Ovary (tissue), 9 donors: ENCODE measurements around the gene MEF2B. TPM values are rescaled to one million over a fixed set of nuclear protein-coding genes. Genes with fewer than 3 reads are reported as not detected.

ENCODE experiments used
- DNase-seq, 5 donors: peaks; one replicate each; pipeline ENCODE4 v3.0.0-alpha.2; 2019 to 2020
- H3K27ac ChIP-seq, 2 donors: fragments of 200-600 bp; one replicate each; pipeline versions ENCODE4 v1.5.1 to v1.8.0; 2019 to 2022
- H3K27me3 ChIP-seq: fragments of 200-600 bp; one replicate; pipeline ENCODE4 v1.8.0; 2022
- H3K36me3 ChIP-seq: fragments of 200-600 bp; sonication (generic); one replicate; pipeline ENCODE4 v1.5.1; 2019
- H3K4me1 ChIP-seq: one replicate; pipeline ENCODE4 v1.8.1; 2013; ENCODE audit warnings: mild to moderate bottlenecking, moderate library complexity; ENCODE audit not compliant: insufficient read depth
- H3K4me3 ChIP-seq: fragments of 200-600 bp; sonication (generic); one replicate; pipeline ENCODE4 v1.5.1; 2017
- H3K9me3 ChIP-seq, 2 donors: fragments of 200-600 bp in 1 of 2; sonication (generic) in 1 of 2; one replicate each; pipeline versions ENCODE4 v1.5.1 to v1.8.1; 2013 to 2019; ENCODE audit warnings: mild to moderate bottlenecking in 1 of 2, moderate library complexity in 1 of 2
- EP300 ChIP-seq: sonication (generic); formaldehyde crosslinking; IDR thresholded peaks from one replicate; pipeline ENCODE4 v1.6.1; 2017; ENCODE audit warnings: antibody characterized with exemption
- POLR2A ChIP-seq: fragments of 450-650 bp; IDR thresholded peaks from one replicate; pipeline ENCODE4 v1.6.1; 2017; ENCODE audit warnings: antibody characterized with exemption, mild to moderate bottlenecking, moderate library complexity
- WGBS, 3 donors: extraction: QIAGEN DNeasy Blood & Tissue Kit in 1 of 3; methylation state at CpG; one replicate each; pipeline versions ENCODE4 v1.1.5 to v1.1.7; 2013 to 2017; 5-methylcytosine and 5-hydroxymethylcytosine counted together
- intact Hi-C, 4 donors: fragments of 100-400 bp; cut with DNase I; formaldehyde crosslinking; loops; one replicate each; pipeline versions ENCODE4 v1.11.0 to v1.15.1; 2022 to 2023
- polyA plus RNA-seq, 2 donors: library from polyadenylated mRNA; stranded (reverse); fragments of 200-250 nt in 1 of 2; fragments of 350-450 nt in 1 of 2; fragmentation: Illumina TruSeq in 1 of 2; extraction: RNeasy Lipid Tissue Mini Kit (QIAGEN cat#74804) in 1 of 2; gene quantifications; one replicate each; pipeline ENCODE4 v1.2.3, GENCODE V29; 2013 to 2014
- total RNA-seq, 7 donors: library from RNA; depleted of rRNA in 2 of 7; stranded (reverse); fragments of >200 nt in 2 of 7; fragmentation: NEBNext Ultra II Directional in 3 of 7; extraction: Animal tissue kit (Norgen Biotek cat#: 25700) in 3 of 7; gene quantifications; one replicate each; pipeline versions ENCODE4 v1.1.0 to v1.2.4, GENCODE V29; 2016 to 2023
- TF ChIP-seq, protein P1 (sequence below), 3 donors: fragments of 450-650 bp in 2 of 3; fragments of 200-600 bp in 1 of 3; IDR thresholded peaks; one replicate each; pipeline versions ENCODE4 v1.5.1 to v1.8.0; 2016 to 2022; ENCODE audit warnings: antibody characterized with exemption in 3 of 3, mild to moderate bottlenecking in 1 of 3
- donor health status: DM: no; HTN: no; CAD: no; lungs with moderate emphysema.
- donor health status: DM: no; HTN: no; CAD: no.
- donor health status: Bipolar disorder and iron deficiency.
- donor health status: DM: yes; HTN: yes; CAD: no.
- donor health status: DM: no; HTN: no; CAD: no.
- donor health status: DM: yes; HTN: yes; CAD: no.

Gene MEF2B
- total and polyA plus RNA-seq, 9 donors = 0.35 to 3.6 (median 1.4) TPM; not detected in 1

DNA sequence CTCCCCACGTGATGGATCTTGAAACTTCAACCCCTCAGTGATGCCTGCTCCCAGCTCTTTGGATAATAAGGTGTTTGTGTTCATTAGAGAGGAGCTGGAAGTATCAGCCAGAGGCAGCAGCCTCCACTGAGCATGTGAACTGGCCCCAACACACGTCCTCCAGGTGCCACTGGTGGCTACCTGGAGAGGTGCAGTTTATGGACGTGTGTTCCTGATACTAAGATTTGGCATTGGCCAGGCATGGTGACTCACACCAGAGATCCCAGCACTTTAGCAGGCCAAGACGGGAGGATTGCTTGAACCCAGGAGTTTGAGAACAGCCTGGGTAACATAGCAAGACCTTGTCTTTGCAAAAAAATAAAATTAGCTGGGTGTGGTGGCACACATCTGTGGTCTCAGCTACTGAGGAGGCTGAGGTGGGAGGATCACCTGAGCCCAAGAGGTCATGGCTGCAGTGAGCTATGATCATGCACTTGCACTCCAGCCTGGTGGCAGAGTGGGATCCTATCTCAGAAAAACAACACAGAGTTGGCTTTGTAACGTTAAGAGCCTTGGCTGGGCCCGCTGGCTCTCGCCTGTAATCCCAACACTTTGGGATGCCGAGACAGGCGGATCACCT is 71.9 kb downstream of the MEF2B start:
- Histone ChIP-seq H3K9me3 (no peaks in the 10 kb centered on the region), H3K27ac (no peak overlapping the region), H3K27me3 (no peaks in the 10 kb centered on the region), H3K4me1 (peaks cover 4% of the 10 kb centered on the region), H3K36me3 (no peaks in the 10 kb centered on the region), H3K4me3 (no peak overlapping the region)
- DNase-seq = no peak
- TF ChIP-seq, protein P1, sequence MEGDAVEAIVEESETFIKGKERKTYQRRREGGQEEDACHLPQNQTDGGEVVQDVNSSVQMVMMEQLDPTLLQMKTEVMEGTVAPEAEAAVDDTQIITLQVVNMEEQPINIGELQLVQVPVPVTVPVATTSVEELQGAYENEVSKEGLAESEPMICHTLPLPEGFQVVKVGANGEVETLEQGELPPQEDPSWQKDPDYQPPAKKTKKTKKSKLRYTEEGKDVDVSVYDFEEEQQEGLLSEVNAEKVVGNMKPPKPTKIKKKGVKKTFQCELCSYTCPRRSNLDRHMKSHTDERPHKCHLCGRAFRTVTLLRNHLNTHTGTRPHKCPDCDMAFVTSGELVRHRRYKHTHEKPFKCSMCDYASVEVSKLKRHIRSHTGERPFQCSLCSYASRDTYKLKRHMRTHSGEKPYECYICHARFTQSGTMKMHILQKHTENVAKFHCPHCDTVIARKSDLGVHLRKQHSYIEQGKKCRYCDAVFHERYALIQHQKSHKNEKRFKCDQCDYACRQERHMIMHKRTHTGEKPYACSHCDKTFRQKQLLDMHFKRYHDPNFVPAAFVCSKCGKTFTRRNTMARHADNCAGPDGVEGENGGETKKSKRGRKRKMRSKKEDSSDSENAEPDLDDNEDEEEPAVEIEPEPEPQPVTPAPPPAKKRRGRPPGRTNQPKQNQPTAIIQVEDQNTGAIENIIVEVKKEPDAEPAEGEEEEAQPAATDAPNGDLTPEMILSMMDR (IDR thresholded peaks at IDR 0.05) = no peak
- intact Hi-C loops = no loop called here
- WGBS, 3 donors = 82 to 86% (median 85%) methylated on average over 9 of the region's 9 CpGs

DNA sequence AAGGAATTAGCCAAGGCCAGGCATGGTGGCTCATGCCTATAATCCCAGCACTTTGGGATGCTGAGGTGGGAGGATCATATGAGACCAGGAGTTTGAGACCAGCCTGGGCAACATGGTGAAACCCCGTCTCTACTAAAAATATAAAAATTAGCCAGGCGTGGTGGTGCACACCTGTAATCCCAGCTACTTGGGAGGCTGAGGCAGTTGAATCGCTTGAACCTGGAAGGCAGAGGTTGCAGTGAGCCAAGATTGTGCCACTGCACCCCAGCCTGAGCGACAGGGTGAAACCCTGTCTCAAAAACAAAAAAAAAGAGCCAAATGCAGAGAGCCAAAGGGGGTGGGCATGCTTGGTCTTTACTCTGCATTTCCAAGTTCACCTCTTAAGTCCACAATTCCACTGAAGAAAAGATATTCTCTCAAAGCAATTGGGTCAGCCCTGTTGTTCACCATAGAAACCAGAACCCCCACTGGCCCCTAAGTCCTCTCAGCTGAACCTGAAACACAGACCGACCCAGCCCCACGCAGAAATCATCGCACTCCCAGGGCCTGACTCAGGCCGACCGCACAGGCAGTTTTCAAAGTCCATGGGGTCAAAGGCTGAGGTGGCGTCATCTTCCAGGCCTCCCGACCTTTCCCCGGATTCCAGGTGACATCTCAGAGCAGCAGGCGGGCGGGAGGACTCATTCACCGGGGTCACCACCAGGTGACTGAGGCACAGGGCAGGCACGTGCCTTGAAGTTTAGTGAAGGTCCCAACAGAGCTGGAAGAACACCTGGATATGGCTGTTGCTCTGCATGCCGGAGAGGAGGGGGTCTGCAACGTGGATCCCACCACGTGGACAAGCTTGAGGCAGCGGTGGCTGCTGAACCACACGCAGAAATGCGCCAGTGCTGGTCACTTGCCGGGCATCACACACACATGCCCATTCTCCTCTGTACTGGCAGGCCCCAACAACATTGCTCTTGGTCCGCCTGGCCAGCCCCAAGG is 73.1 kb downstream of the MEF2B start:
- Histone ChIP-seq H3K27me3 (no peaks in the 10 kb centered on the region), H3K27ac (no peak overlapping the region), H3K4me1 (peaks cover 4% of the 10 kb centered on the region), H3K4me3 (no peak overlapping the region), H3K9me3 (no peaks in the 10 kb centered on the region), H3K36me3 (no peaks in the 10 kb centered on the region)
- DNase-seq = no peak
- intact Hi-C loops = no loop called here
- TF ChIP-seq EP300 (no peak), POLR2A (no peak)
- TF ChIP-seq, protein P1 (IDR thresholded peaks at IDR 0.05) = no peak
- 90 to 95% (median 91%) methylated on average over 24 of the region's 24 CpGs for WGBS, 3 donors

DNA sequence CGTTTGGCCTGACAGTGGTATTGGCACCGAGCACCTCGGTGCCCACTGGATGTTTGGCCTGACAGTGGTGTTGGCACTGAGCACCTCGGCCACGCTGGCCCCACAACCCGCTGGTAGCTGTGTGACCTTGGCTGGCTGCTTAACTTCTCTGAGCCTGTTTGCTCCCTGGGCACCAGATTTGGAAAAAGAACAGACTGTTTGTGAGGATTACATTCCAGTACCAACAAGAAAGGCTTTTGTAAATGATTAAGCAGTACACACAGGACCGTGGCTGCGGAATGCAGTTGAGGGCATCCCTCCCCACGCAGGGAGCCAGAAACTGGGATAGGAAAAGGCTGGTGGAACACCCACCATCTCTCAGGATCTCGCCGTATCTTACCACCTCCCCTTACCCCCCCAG is 74.4 kb downstream of the MEF2B start:
- H3K9me3 ChIP-seq = no peaks in the 10 kb centered on the region
- peak overlapping the region in 1 of 2 donors; percentile 41 for H3K27ac ChIP-seq
- no peak overlapping the region for H3K4me3 ChIP-seq
- DNase-seq = no peak
- no peaks in the 10 kb centered on the region for H3K27me3 ChIP-seq
- intact Hi-C loops = no loop called here
- H3K36me3 ChIP-seq = no peaks in the 10 kb centered on the region
- WGBS, 3 donors = 56 to 68% (median 64%) methylated on average over 11 of the region's 11 CpGs
- H3K4me1 ChIP-seq = peaks cover 4% of the 10 kb centered on the region
- TF ChIP-seq POLR2A (no peak), EP300 (no peak)
- TF ChIP-seq, protein P1 (IDR thresholded peaks at IDR 0.05) = no peak

Other genes starting within 250 kb of the MEF2B start
- 10 to 100 TPM; 15.1 to 29.2 (median 18.6) TPM for gene HOMER3, start 229.0 kb downstream of the MEF2B start, total RNA-seq
- gene HOMER3, start 229.0 kb downstream of the MEF2B start, polyA plus RNA-seq = 10 to 100 TPM in 1 of 2 donors, 1 to 10 TPM in 1; 7.8 to 28.4 TPM
- gene SUGP2, start 136.7 kb downstream of the MEF2B start, total RNA-seq = 10 to 100 TPM; 29.1 to 81.9 (median 57.0) TPM
- 10 to 100 TPM; 27.0 to 37.1 TPM for gene SUGP2, start 136.7 kb downstream of the MEF2B start, polyA plus RNA-seq
- gene ARMC6, start 136.7 kb downstream of the MEF2B start, total RNA-seq = 10 to 100 TPM; 11.2 to 27.5 (median 14.8) TPM
- gene ARMC6, start 136.7 kb downstream of the MEF2B start, polyA plus RNA-seq = 10 to 100 TPM in 1 of 2 donors, 1 to 10 TPM in 1; 7.0 to 14.6 TPM
- 10 to 100 TPM in 6 of 7 donors, 1 to 10 TPM in 1; 9.5 to 34.3 (median 23.2) TPM for gene SLC25A42, start 106.3 kb downstream of the MEF2B start, total RNA-seq
- 10 to 100 TPM in 1 of 2 donors, 1 to 10 TPM in 1; 6.5 to 18.8 TPM for gene SLC25A42, start 106.3 kb downstream of the MEF2B start, polyA plus RNA-seq
- gene TMEM161A, start 31.8 kb downstream of the MEF2B start, total RNA-seq = 10 to 100 TPM; 15.9 to 33.9 (median 23.9) TPM
- 10 to 100 TPM in 1 of 2 donors, 1 to 10 TPM in 1; 3.2 to 28.1 TPM for gene TMEM161A, start 31.8 kb downstream of the MEF2B start, polyA plus RNA-seq
- 10 to 100 TPM in 6 of 7 donors, 1 to 10 TPM in 1; 5.4 to 19.0 (median 16.6) TPM for gene BORCS8, start 21.9 kb upstream of the MEF2B start, total RNA-seq
- 10 to 100 TPM in 1 of 2 donors, 1 to 10 TPM in 1; 5.7 to 13.1 TPM for gene BORCS8, start 21.9 kb upstream of the MEF2B start, polyA plus RNA-seq
- gene RFXANK, start 22.0 kb upstream of the MEF2B start, total RNA-seq = 10 to 100 TPM; 40.4 to 67.2 (median 58.4) TPM
- gene RFXANK, start 22.0 kb upstream of the MEF2B start, polyA plus RNA-seq = 10 to 100 TPM in 1 of 2 donors, 1 to 10 TPM in 1; 9.7 to 59.2 TPM
- 10 to 100 TPM; 12.5 to 24.4 (median 14.9) TPM for gene NR2C2AP, start 33.2 kb upstream of the MEF2B start, total RNA-seq
- gene NR2C2AP, start 33.2 kb upstream of the MEF2B start, polyA plus RNA-seq = 10 to 100 TPM in 1 of 2 donors, 1 to 10 TPM in 1; 8.8 to 27.2 TPM
- not detected for gene NCAN, start 41.7 kb upstream of the MEF2B start, total RNA-seq
- not detected for gene NCAN, start 41.7 kb upstream of the MEF2B start, polyA plus RNA-seq
- 1 to 10 TPM in 1 of 7 donors, under 1 TPM in 2, not detected in 4; 0.25 to 3.7 (median 0.31) TPM for gene TM6SF2, start 103.0 kb upstream of the MEF2B start, total RNA-seq
- gene TM6SF2, start 103.0 kb upstream of the MEF2B start, polyA plus RNA-seq = under 1 TPM in 1 of 2 donors, not detected in 1; 0.19 TPM
- gene SUGP1, start 150.2 kb upstream of the MEF2B start, total RNA-seq = 10 to 100 TPM; 14.7 to 42.9 (median 37.3) TPM
- gene SUGP1, start 150.2 kb upstream of the MEF2B start, polyA plus RNA-seq = 10 to 100 TPM; 27.6 to 29.0 TPM
- 10 to 100 TPM; 48.3 to 77.0 (median 61.7) TPM for gene MAU2, start 150.6 kb upstream of the MEF2B start, total RNA-seq
- gene MAU2, start 150.6 kb upstream of the MEF2B start, polyA plus RNA-seq = 10 to 100 TPM; 12.4 to 33.2 TPM
- gene GATAD2A, start 235.4 kb upstream of the MEF2B start, total RNA-seq = 10 to 100 TPM; 10.7 to 83.0 (median 57.9) TPM
- gene GATAD2A, start 235.4 kb upstream of the MEF2B start, polyA plus RNA-seq = 10 to 100 TPM; 13.7 to 18.9 TPM